Ovary (tissue), 3 donors: ENCODE measurements around the gene ARHGAP12.

Experiments
- EP300 ChIP-seq: sonication (generic); formaldehyde crosslinking; IDR thresholded peaks from one replicate; pipeline ENCODE4 v1.6.1; 2017; ENCODE audit warnings: antibody characterized with exemption
- POLR2A ChIP-seq: fragments of 450-650 bp; IDR thresholded peaks from one replicate; pipeline ENCODE4 v1.6.1; 2017; ENCODE audit warnings: antibody characterized with exemption, mild to moderate bottlenecking, moderate library complexity
- TF ChIP-seq, protein P1 (sequence below), 3 donors: fragments of 450-650 bp in 2 of 3; fragments of 200-600 bp in 1 of 3; IDR thresholded peaks; one replicate each; pipeline versions ENCODE4 v1.5.1 to v1.8.0; 2016 to 2022; ENCODE audit warnings: antibody characterized with exemption in 3 of 3, mild to moderate bottlenecking in 1 of 3
- donor health status: DM: no; HTN: no; CAD: no.

DNA sequence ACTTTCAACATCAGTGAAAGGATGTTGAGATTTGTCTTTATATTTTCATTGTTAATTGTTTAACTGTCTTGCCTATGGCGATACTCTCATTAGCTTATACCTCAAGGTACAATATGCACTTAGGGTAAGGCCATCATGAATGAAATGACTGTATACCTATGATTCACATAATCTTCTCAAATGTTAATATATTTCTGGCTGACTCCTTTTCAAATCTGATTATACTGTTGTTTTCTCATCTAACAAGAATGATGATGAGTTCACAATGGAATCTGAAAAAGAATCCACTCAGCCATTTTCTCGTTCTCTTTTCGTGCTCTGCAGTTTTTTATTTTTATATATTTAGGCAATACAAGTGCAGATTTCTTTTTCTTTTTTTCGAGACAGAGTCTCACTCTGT lies 159.1 kb downstream of the ARHGAP12 start:
- TF ChIP-seq POLR2A (no peak), EP300 (no peak)
- TF ChIP-seq, protein P1, sequence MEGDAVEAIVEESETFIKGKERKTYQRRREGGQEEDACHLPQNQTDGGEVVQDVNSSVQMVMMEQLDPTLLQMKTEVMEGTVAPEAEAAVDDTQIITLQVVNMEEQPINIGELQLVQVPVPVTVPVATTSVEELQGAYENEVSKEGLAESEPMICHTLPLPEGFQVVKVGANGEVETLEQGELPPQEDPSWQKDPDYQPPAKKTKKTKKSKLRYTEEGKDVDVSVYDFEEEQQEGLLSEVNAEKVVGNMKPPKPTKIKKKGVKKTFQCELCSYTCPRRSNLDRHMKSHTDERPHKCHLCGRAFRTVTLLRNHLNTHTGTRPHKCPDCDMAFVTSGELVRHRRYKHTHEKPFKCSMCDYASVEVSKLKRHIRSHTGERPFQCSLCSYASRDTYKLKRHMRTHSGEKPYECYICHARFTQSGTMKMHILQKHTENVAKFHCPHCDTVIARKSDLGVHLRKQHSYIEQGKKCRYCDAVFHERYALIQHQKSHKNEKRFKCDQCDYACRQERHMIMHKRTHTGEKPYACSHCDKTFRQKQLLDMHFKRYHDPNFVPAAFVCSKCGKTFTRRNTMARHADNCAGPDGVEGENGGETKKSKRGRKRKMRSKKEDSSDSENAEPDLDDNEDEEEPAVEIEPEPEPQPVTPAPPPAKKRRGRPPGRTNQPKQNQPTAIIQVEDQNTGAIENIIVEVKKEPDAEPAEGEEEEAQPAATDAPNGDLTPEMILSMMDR (IDR thresholded peaks at IDR 0.05) = no peak
